GM12891 (cell line): ENCODE measurements around the gene FOS.
"Not testable (repeated sequence)": the region's sequence is repeated elsewhere in the genome, so short reads cannot be mapped to it uniquely, and the experiment has no call there.

Experiments
- DNase-seq: peaks from one replicate; pipeline ENCODE4 v3.0.0; 2011; ENCODE audit warnings: low spot score; ENCODE audit not compliant: insufficient read length
- FAIRE-seq: peaks from 2 replicates; lab custom pipeline; 2011; peaks lifted over from hg19 to GRCh38; lab: Jason Lieb, UNC
- PAX5 ChIP-seq: IDR thresholded peaks from 2 replicates; pipeline ENCODE4 v1.6.1; 2011; ENCODE audit warnings: low read length, moderate library complexity, mild to moderate bottlenecking; ENCODE audit not compliant: insufficient read depth, severe bottlenecking
- POLR2A ChIP-seq: IDR thresholded peaks from 2 replicates; pipeline ENCODE4 v1.6.1; 2011; ENCODE audit warnings: low read depth, low read length, control low read depth
- POLR2AphosphoS5 ChIP-seq: IDR thresholded peaks from 2 replicates; pipeline ENCODE4 v1.6.1; 2011; ENCODE audit warnings: low read depth, low read length, control low read depth
- POU2F2 ChIP-seq: IDR thresholded peaks from 2 replicates; pipeline ENCODE4 v1.6.1; 2011; ENCODE audit warnings: low read depth, mild to moderate bottlenecking, control low read depth, low read length, moderate library complexity
- SPI1 ChIP-seq: IDR thresholded peaks from 2 replicates; pipeline ENCODE4 v1.6.1; 2011; ENCODE audit warnings: low read depth, low read length, control low read depth
- TAF1 ChIP-seq: IDR thresholded peaks from 2 replicates; pipeline ENCODE4 v1.6.1; 2011; ENCODE audit warnings: low read depth, low read length, control low read depth

FOS gene

DNA sequence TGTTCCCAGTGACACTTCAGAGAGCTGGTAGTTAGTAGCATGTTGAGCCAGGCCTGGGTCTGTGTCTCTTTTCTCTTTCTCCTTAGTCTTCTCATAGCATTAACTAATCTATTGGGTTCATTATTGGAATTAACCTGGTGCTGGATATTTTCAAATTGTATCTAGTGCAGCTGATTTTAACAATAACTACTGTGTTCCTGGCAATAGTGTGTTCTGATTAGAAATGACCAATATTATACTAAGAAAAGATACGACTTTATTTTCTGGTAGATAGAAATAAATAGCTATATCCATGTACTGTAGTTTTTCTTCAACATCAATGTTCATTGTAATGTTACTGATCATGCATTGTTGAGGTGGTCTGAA lies 3.0 kb downstream of the FOS start:
- no peak for TF ChIP-seq POU2F2
- TF ChIP-seq POLR2A: no peak
- TF ChIP-seq SPI1: no peak
- no peak for TF ChIP-seq POLR2AphosphoS5
- no peak for TF ChIP-seq PAX5
- no peak for TF ChIP-seq TAF1
- FAIRE-seq (no peak), DNase-seq (no peak)

DNA sequence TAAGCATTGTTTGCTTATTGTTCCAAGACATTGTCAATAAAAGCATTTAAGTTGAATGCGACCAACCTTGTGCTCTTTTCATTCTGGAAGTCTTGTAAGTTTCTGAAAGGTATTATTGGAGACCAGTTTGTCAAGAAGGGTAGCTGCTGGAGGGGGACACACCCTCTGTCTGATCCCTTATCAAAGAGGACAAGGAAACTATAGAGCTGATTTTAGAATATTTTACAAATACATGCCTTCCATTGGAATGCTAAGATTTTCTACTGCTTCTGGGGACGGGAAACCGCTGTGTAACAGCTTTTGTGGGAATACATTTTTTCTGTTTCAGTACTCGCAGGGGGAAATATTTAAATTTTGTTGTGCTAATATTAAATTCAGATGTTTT lies 3.5 kb downstream of the FOS start:
- no peak for TF ChIP-seq SPI1
- no peak for TF ChIP-seq POU2F2
- no peak for TF ChIP-seq POLR2A
- TF ChIP-seq POLR2AphosphoS5: no peak
- TF ChIP-seq PAX5: no peak
- no peak for DNase-seq
- no peak for FAIRE-seq

DNA sequence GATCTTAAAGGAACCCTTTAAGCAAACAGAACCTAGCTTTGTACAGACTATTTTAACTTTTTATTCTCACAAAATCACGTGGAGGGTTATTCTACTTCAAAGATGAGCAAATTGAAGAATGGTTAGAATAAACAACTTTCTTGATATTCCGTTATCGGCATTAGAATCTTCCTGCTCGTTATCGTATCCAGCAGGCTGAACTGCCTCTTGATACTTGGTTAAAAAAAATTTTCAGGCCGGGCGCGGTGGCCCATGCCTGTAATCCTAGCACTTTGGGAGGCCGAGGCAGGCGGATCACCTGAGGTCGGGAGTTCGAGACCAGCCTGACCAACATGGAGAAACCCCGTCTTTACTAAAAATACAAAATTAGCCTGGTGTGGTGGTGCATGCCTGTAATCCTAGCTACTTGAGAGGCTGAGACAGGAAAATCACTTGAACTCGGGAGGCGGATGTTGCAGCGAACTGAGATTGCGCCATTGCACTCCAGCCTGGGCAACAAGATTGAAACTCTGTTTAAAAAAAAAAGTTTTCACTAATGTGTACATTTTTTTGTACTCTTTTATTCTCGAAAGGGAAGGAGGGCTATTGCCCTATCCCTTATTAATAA lies 4.0 kb downstream of the FOS start:
- FAIRE-seq, DNase-seq: not testable (repeated sequence)

DNA sequence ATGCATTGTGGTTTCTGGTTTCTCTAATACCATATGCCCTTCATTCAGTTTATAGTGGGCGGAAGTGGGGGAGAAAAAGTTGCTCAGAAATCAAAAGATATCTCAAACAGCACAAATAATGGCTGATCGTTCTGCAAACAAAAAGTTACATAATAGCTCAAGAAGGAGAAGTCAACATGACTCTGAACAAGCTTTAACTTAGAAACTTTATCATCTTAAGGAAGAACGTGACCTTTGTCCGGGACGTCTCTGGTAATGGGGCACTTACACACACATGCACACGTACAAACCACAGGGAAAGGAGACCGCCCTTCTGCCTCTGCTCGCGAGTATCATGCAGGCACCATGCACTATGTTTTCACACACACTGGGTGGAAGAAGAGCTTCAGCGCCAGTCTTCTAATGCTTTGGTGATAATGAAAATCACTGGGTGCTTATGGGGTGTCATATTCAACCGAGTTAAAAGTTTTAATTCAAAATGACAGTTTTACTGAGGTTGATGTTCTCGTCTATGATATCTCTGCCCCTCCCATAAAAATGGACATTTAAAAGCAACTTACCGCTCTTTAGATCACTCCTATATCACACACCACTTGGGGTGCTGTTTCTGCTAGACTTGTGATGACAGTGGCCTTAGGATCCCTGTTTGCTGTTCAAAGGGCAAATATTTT lies 4.7 kb downstream of the FOS start:
- DNase-seq (no peak), FAIRE-seq (no peak)
- TF ChIP-seq TAF1 (no peak), POLR2A (no peak), PAX5 (no peak), SPI1 (no peak), POLR2AphosphoS5 (no peak), POU2F2 (no peak)

DNA sequence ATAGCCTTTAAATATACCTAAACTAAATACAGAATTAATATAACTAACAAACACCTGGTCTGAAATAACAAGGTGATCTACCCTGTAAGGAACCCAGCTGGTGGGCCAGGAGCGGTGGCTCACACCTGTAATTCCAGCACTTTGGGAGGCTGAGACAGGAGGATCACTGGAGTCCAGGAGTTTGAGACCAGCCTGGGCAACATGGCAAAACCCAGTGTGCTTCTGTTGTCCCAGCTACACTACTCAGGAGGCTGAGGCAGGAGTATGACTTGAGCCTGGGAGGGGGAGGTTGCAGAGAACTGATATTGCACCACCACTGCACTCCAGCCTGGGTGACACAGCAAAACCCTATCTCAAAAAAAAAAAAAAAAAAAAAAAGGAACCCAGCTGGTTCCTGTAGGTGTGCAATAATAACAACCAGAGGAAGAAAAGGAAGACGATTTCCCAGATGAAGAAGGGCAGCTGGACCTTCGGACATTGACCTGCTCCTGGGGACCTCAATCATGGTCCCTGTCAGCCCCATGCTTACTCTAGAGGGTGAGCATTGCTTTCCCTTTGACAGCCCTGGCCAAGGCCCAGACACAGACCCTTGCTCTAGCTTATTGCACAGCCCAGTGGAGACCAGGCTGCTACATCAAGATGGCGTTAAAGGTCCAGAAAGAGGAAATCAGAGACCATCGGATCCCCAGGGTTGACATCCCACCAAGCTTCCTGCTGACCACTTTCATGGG lies 5.4 kb downstream of the FOS start:
- DNase-seq (no peak), FAIRE-seq (no peak)
- no peak for TF ChIP-seq TAF1
- no peak for TF ChIP-seq SPI1
- TF ChIP-seq POLR2AphosphoS5: no peak
- no peak for TF ChIP-seq POU2F2
- no peak for TF ChIP-seq PAX5
- no peak for TF ChIP-seq POLR2A

DNA sequence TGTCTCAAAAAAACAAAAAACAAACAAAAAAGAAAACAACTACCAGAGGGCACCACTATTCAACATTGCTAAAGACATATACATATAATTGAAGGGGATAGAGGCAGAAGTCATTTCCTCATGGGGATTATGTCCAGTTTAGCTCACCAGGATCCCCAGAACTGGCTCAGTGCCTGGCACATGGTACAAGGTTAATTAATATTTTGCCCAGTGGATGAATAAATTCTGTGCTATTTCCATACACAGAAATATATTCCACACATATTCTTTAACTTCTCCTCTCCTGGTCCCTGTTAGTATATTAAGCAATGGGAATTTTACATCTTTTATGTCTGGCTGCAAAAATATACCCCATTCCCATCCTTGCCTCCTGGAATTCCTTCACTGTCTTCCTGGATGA lies 6.7 kb downstream of the FOS start:
- FAIRE-seq (no peak), DNase-seq (no peak)
- TF ChIP-seq POLR2AphosphoS5: no peak
- no peak for TF ChIP-seq TAF1
- no peak for TF ChIP-seq SPI1
- no peak for TF ChIP-seq POU2F2
- no peak for TF ChIP-seq POLR2A
- no peak for TF ChIP-seq PAX5

DNA sequence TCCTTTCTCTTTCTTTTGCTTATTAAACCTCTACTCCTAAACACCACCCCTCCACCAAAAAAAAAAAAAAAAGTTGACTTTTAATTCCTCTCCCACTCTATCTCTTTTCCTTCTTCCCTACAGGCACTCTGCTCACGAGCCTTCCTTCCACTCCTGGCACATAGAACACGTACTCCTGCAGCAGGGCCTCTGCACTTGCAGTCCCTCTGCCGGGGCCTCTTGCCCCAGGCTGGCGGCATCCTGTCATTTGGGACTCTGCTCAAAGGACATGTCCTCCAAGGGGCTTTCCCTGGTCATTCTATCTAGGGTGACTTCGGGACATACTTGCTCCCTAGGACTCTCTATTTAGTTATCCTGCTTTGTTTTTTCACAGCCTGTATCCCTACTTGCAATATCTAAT lies 7.7 kb downstream of the FOS start:
- TF ChIP-seq POLR2A (no peak), POLR2AphosphoS5 (no peak), PAX5 (no peak), TAF1 (no peak), POU2F2 (no peak), SPI1 (no peak)
- DNase-seq (no peak), FAIRE-seq (no peak)

DNA sequence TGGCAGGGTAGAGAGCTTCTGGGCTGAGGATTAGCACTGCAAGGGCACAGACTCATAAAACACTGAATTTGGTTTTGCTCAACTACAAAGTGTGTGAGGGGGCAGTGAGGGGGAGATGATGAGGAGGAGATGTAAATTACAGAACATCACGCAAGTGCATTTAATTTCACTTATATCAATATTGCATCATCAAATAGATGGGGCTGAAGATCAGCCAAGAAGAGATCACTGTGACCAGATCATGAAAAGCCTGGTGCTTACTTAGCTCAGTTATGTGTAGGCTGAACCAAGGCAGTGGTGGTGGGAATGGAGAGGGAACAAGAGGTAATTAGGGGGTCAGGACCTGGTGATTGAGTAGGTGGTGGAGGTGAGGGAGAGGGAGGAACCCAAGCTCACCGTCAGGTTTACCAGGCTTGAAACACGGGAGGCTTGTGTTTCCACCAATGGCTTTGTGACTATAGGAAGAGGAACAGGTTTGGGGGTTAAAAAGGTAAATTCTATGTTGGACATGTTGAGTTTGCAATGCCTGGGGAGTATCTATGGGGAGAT lies 11.3 kb downstream of the FOS start:
- FAIRE-seq (no peak), DNase-seq (no peak)
- TF ChIP-seq PAX5 (no peak), POU2F2 (no peak), TAF1 (no peak), SPI1 (no peak), POLR2A (no peak), POLR2AphosphoS5 (no peak)

DNA sequence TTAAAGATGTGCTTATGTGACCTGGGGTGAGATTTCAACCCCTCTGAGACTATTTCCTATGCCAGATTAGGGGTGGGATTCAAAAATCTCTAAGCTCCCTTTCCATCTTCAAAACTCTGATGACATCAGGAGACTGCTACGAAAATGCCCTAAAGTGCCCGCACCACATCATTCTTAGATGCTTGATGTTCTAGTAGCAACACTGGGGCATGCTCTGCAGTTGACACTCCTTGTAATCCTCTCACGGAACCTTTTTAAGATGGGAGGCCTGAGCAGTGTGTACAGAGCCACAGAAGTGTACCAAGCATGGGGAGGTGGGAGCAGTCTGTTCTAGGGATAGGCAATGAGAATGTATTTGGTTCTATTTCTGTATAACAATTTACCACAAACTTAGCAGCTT lies 12.2 kb downstream of the FOS start:
- no peak for TF ChIP-seq PAX5
- no peak for TF ChIP-seq SPI1
- TF ChIP-seq POU2F2: no peak
- TF ChIP-seq TAF1: no peak
- no peak for TF ChIP-seq POLR2AphosphoS5
- TF ChIP-seq POLR2A: no peak
- FAIRE-seq: no peak

More for the DNA sequence above, 12.2 kb downstream of the FOS start:
- DNase-seq: no peak
